ENCODE measurements around the gene NUP62. TPM values are rescaled to one million over a fixed set of nuclear protein-coding genes. Genes with fewer than 3 reads are reported as not detected.

NUP62 gene
- total and polyA plus RNA-seq, 2 of the 8 experiments (the other 6 are each of a cell fraction or from before 2014, with no cell fraction given): 50.0 to 107 TPM

DNA sequence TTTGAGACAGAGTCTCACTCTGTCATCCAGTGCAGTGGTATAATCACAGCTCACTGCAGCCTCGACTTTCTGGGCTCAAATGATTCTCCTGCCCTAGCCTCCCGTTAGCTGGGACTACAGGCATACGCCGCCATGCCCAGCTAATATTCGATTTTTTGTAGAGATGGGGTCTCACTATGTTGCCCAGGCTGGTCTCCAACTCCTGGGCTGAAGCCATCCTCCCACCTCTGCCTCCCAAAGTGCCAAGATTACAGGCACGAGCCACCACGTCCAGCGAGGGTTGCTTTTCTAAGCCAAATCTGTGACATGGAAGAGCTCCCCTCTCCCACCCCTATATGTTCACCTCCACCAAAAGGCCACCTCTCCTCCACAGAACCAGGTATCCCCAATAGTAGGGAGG lies 11.2 kb downstream of the NUP62 start:
- H3K79me2 ChIP-seq (ENCODE audit: control insufficient read depth in 1 of 2, insufficient read depth in 2 of 2, low read length in 2 of 2): peaks cover 8 to 90% of the 10 kb centered on the region in 2 experiments; a peak in 3 of 4 replicates
- no peak overlapping the region for H3K23ac ChIP-seq (ENCODE audit: insufficient read length)
- no peak overlapping the region for H2AFZ ChIP-seq (ENCODE audit: low read length)
- H3K9me3 ChIP-seq (ENCODE audit: insufficient read depth in 2 of 2, low read depth in 1 of 2, low read length in 1 of 2): no peaks in the 10 kb centered on the region
- H2AK5ac ChIP-seq (ENCODE audit: low read depth, low read length): no peak overlapping the region
- no peak overlapping the region for H3K56ac ChIP-seq (replicated peaks; ENCODE audit: insufficient read length, low read depth, low read length)
- no peak overlapping the region for H4K8ac ChIP-seq (ENCODE audit: extremely low read depth, insufficient read depth, low read length)
- H3K36me3 ChIP-seq (ENCODE audit: control insufficient read depth in 2 of 4, insufficient read depth in 4 of 4, low read length in 3 of 4): peaks cover 12 to 39% (median 21%) of the 10 kb centered on the region in 4 experiments; a peak in 6 of 8 replicates
- H3K4me1 ChIP-seq (replicated peaks in 1 of 4; ENCODE audit: control insufficient read depth in 3 of 4, insufficient read depth in 4 of 4, low read length in 3 of 4): peaks cover 0 to 10% (median 1%) of the 10 kb centered on the region in 4 experiments; a peak in 3 of 7 replicates
- FAIRE-seq (no peak), DNase-seq (ENCODE audit: low read depth in 1 of 2, low spot score in 2 of 2) (no peak)
- peaks cover 20% of the 10 kb centered on the region for H3K79me1 ChIP-seq (ENCODE audit: low read depth, low read length)
- H3K4me3 ChIP-seq (ENCODE audit: extremely low read depth in 1 of 4, insufficient read depth in 2 of 4, low read depth in 3 of 4, low read length in 4 of 4): no peak overlapping the region
- H2BK15ac ChIP-seq (ENCODE audit: low read length): no peak overlapping the region
- H3K18ac ChIP-seq (ENCODE audit: extremely low read depth, low read length): no peak overlapping the region
- no peak overlapping the region for H4K91ac ChIP-seq (replicated peaks; ENCODE audit: insufficient read length, low read length)
- no peak overlapping the region for H2BK20ac ChIP-seq (ENCODE audit: low read length)
- no peak overlapping the region for H4K5ac ChIP-seq (ENCODE audit: insufficient read length, low read depth, low read length)
- H3K4me2 ChIP-seq (ENCODE audit: insufficient read depth in 1 of 2, low read depth in 2 of 2, low read length in 2 of 2): no peak overlapping the region
- no peak overlapping the region for H2BK5ac ChIP-seq (ENCODE audit: low read depth, low read length)
- no peak overlapping the region for H3K9ac ChIP-seq (replicated peaks in 1 of 4; ENCODE audit: extremely low read depth in 1 of 4, low read depth in 3 of 4, low read length in 3 of 4)
- CTCF ChIA-PET (ENCODE audit: partially characterized antibody): interaction anchor here (0.7 to 3.4 kb wide), 7 partner anchors 10 to 287 kb away, joined by 3 to 20 read pairs (median 4); partner anchors contain the start of genes ATF5 and NUP62
- H2BK12ac ChIP-seq (ENCODE audit: low read depth, low read length): no peak overlapping the region
- no peaks in the 10 kb centered on the region for H3K23me2 ChIP-seq (ENCODE audit: low read depth, low read length)
- TF ChIP-seq MAX (IDR thresholded peaks at IDR 0.05) (no peak), RXRA (IDR thresholded peaks at IDR 0.05; ENCODE audit: insufficient read depth, low read depth, low read length) (no peak), ASH2L (IDR thresholded peaks at IDR 0.05; ENCODE audit: low read length) (no peak), KDM5A (IDR thresholded peaks at IDR 0.05; ENCODE audit: low read length) (no peak), SIN3A (conservative IDR thresholded peaks at IDR 0.05 in 1 of 2, IDR thresholded peaks at IDR 0.05 in 1 of 2; ENCODE audit: low read depth in 1 of 2, low read length in 2 of 2) (no peak), BCL11A (IDR thresholded peaks at IDR 0.05; ENCODE audit: low read depth in 2 of 2, low read length in 2 of 2) (no peak), FOSL1 (IDR thresholded peaks at IDR 0.05; ENCODE audit: insufficient read depth, low read depth, low read length) (no peak), CTBP2 (IDR thresholded peaks at IDR 0.05; ENCODE audit: borderline replicate concordance, insufficient read depth, insufficient read length, low read length) (no peak)
- TF ChIP-seq, protein P1, sequence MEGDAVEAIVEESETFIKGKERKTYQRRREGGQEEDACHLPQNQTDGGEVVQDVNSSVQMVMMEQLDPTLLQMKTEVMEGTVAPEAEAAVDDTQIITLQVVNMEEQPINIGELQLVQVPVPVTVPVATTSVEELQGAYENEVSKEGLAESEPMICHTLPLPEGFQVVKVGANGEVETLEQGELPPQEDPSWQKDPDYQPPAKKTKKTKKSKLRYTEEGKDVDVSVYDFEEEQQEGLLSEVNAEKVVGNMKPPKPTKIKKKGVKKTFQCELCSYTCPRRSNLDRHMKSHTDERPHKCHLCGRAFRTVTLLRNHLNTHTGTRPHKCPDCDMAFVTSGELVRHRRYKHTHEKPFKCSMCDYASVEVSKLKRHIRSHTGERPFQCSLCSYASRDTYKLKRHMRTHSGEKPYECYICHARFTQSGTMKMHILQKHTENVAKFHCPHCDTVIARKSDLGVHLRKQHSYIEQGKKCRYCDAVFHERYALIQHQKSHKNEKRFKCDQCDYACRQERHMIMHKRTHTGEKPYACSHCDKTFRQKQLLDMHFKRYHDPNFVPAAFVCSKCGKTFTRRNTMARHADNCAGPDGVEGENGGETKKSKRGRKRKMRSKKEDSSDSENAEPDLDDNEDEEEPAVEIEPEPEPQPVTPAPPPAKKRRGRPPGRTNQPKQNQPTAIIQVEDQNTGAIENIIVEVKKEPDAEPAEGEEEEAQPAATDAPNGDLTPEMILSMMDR (IDR thresholded peaks at IDR 0.05; ENCODE audit: control extremely low read depth in 1 of 3, insufficient read depth in 1 of 3, low read depth in 1 of 3, low read length in 3 of 3): no peak
- no peak overlapping the region for H3K27ac ChIP-seq (ENCODE audit: low read depth, low read length)
- H2BK120ac ChIP-seq (replicated peaks; ENCODE audit: low read depth, low read length): no peak overlapping the region
- H4K20me1 ChIP-seq (replicated peaks in 1 of 2; ENCODE audit: control insufficient read depth in 1 of 2, insufficient read depth in 2 of 2, low read length in 2 of 2): peaks cover 51 to 56% of the 10 kb centered on the region in 2 experiments
- H3K14ac ChIP-seq (ENCODE audit: insufficient read length): no peak overlapping the region
- no peaks in the 10 kb centered on the region for H3K27me3 ChIP-seq (replicated peaks in 1 of 4; ENCODE audit: control insufficient read depth in 3 of 4, extremely low read depth in 1 of 4, insufficient read depth in 3 of 4, low read length in 3 of 4)
- no peak overlapping the region for H3K4ac ChIP-seq (replicated peaks; ENCODE audit: insufficient read length, low read depth, low read length)
- POLR2A ChIA-PET (ENCODE audit: partially characterized antibody): interaction anchor here (0.7 to 19.2 kb wide), 7 partner anchors 6 to 67 kb away, joined by 3 to 373 read pairs (median 5); partner anchors contain the start of genes ATF5, NUP62 and PTOV1
- WGBS, 2 experiments (ENCODE audit: extremely low coverage in 1 of 2, insufficient coverage in 1 of 2, insufficient read length in 1 of 2, insufficient replicate concordance in 2 of 2, low coverage in 1 of 2, low lambda C conversion rate in 2 of 2, missing lambda C conversion rate in 1 of 2): 90% methylated on average over 8 of the region's 8 CpGs; no CpG with 5 or more reads in 1 of the 2 experiments

Data from H1 (cell line).